T follicular helper cell (primary cell): Measurements from ENCODE around the gene GLRA2.
"Not testable (repeated sequence)": the region's sequence is repeated elsewhere in the genome, so short reads cannot be mapped to it uniquely, and the experiment has no call there.

Experiments used
- DNase-seq: peaks from one replicate; pipeline ENCODE4 v3.0.0-alpha.2; 2020; ENCODE audit warnings: low read depth

The GLRA2 gene

GRCh38 chrX:14591976-14592375 is 62.6 kb downstream of the GLRA2 start:
- no peak for DNase-seq

GRCh38 chrX:14594521-14594920 is 65.2 kb downstream of the GLRA2 start:
- no peak for DNase-seq

GRCh38 chrX:14598330-14598729 is 69.0 kb downstream of the GLRA2 start:
- DNase-seq = no peak

- no peak for DNase-seq
Measured at GRCh38 chrX:14607446-14607985, 78.2 kb downstream of the GLRA2 start.

- DNase-seq = not testable (repeated sequence)
Measured at GRCh38 chrX:14612450-14612849, 83.1 kb downstream of the GLRA2 start.

GRCh38 chrX:14616301-14616700 is 87.0 kb downstream of the GLRA2 start:
- no peak for DNase-seq

GRCh38 chrX:14616836-14617235 is 87.5 kb downstream of the GLRA2 start:
- no peak for DNase-seq

GRCh38 chrX:14618177-14618965 is 89.0 kb downstream of the GLRA2 start:
- DNase-seq = no peak

- no peak for DNase-seq
Measured at GRCh38 chrX:14630733-14631132, 101.4 kb downstream of the GLRA2 start.

GRCh38 chrX:14641681-14642655 is 112.6 kb downstream of the GLRA2 start:
- DNase-seq = no peak

GRCh38 chrX:14660970-14661369 is 131.6 kb downstream of the GLRA2 start:
- no peak for DNase-seq

- no peak for DNase-seq
Measured at GRCh38 chrX:14670819-14671218, 141.5 kb downstream of the GLRA2 start.

- DNase-seq = no peak
Measured at GRCh38 chrX:14672611-14673172, 143.4 kb downstream of the GLRA2 start.

GRCh38 chrX:14673236-14673635 is 143.9 kb downstream of the GLRA2 start:
- no peak for DNase-seq

- DNase-seq = no peak
Measured at GRCh38 chrX:14673764-14674163, 144.4 kb downstream of the GLRA2 start.

- DNase-seq = no peak
Measured at GRCh38 chrX:14675500-14675899, 146.2 kb downstream of the GLRA2 start.

GRCh38 chrX:14676431-14676830 is 147.1 kb downstream of the GLRA2 start:
- no peak for DNase-seq

GRCh38 chrX:14688331-14688730 is 159.0 kb downstream of the GLRA2 start:
- not testable (repeated sequence) for DNase-seq

GRCh38 chrX:14690553-14690952 is 161.2 kb downstream of the GLRA2 start:
- no peak for DNase-seq

- no peak for DNase-seq
Measured at GRCh38 chrX:14694611-14695010, 165.3 kb downstream of the GLRA2 start.

GRCh38 chrX:14697451-14697850 is 168.1 kb downstream of the GLRA2 start:
- no peak for DNase-seq

- DNase-seq = no peak
Measured at GRCh38 chrX:14698790-14699189, 169.5 kb downstream of the GLRA2 start.
